Fibroblast of mammary gland (primary cell): Measurements from ENCODE around the gene NRDE2.
"Not testable (repeated sequence)": the region's sequence is repeated elsewhere in the genome, so short reads cannot be mapped to it uniquely, and the experiment has no call there.

Source experiments
- DNase-seq: peaks from one replicate; pipeline ENCODE4 v3.0.0-alpha.2; 2010; ENCODE audit warnings: low read depth
- H3K4me3 ChIP-seq: 2 replicates; pipeline ENCODE4 v1.5.1; 2011; ENCODE audit warnings: low read depth, mild to moderate bottlenecking, low read length, moderate library complexity; ENCODE audit not compliant: control insufficient read depth
- TF ChIP-seq, protein P1 (sequence below): conservative IDR thresholded peaks from 2 replicates; pipeline ENCODE4 v1.5.1; 2011; ENCODE audit warnings: low read depth, low read length, inconsistent platforms; ENCODE audit not compliant: control insufficient read depth, insufficient read depth

The NRDE2 gene

DNA sequence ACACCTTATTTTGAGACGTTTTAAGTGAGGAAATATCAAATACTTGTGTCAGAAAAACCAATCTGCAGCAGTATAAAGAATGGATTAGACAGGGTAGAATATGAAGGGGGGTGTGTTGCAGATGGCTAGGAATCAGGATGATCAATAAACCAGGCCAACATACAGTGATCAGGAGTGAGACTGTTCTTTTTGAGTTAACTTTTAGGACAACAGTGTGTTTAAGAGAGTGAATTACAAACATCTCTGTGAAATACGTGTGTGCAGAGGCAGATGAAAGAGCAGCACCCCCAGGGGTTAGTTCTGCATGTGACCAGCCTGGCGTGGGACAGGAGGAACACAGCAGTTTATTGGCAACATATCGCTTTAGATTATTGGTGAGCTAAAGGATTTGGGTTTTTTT lies 10.6 kb upstream of the NRDE2 start:
- no peak for DNase-seq
- TF ChIP-seq, protein P1, sequence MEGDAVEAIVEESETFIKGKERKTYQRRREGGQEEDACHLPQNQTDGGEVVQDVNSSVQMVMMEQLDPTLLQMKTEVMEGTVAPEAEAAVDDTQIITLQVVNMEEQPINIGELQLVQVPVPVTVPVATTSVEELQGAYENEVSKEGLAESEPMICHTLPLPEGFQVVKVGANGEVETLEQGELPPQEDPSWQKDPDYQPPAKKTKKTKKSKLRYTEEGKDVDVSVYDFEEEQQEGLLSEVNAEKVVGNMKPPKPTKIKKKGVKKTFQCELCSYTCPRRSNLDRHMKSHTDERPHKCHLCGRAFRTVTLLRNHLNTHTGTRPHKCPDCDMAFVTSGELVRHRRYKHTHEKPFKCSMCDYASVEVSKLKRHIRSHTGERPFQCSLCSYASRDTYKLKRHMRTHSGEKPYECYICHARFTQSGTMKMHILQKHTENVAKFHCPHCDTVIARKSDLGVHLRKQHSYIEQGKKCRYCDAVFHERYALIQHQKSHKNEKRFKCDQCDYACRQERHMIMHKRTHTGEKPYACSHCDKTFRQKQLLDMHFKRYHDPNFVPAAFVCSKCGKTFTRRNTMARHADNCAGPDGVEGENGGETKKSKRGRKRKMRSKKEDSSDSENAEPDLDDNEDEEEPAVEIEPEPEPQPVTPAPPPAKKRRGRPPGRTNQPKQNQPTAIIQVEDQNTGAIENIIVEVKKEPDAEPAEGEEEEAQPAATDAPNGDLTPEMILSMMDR: no peak
- no peak overlapping the region for H3K4me3 ChIP-seq

DNA sequence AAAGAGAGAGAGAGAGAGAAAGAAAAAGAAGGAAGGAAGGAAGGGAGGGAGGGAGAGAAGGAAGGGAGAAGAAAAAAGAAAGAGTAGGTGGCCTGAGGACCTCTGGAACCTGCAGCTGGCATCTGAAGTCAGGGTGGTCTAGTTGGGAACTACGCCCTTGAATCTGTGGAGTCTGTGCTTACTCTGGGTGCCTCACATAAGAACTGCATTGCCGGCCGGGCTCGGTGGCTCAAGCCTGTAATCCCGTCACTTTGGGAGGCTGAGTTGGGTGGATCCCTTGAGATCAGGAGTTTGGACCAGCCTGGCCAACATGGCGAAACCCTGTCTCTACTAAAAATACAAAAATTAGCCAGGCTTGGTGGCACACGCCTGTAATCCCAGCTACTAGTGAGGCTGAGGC lies 10.0 kb upstream of the NRDE2 start:
- no peak for DNase-seq
- TF ChIP-seq, protein P1: no peak
- H3K4me3 ChIP-seq: no peak overlapping the region

DNA sequence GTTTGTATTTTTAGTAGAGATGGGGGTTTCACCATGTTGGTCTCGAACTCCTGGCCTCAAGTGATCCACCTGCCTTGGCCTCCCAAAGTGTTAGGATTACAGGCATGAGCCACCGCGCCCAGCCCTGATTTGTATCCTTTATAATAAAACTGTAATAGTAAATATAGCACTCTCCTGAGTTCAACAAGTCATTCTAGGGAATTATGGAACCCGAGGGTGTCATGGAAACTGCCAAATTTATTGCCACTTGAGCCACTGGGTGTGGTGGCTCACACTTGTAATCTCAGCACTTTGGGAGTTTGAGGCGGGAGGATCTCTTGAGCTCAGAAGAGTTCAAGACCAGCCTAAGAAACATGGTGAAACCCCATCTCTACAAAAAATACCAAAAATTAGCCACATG lies 9.5 kb upstream of the NRDE2 start:
- DNase-seq: not testable (repeated sequence)

DNA sequence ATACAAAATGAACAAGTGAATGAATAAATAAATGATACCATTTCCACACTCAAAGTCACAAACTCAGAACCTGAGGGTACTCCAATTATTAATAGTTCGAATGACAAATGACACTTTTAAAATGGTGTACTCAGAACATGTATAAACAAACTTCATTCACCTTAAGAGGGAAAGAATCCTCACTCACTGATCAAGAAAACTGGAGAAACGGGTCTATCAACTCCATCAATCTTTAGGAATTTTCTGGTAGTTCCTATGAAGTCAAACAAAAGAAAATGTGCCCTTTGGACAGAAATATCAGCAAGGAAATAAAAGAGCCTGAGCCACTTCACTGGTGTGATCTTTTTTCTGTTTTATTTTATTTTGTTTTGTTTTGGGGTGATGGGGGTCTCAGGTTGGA lies 5.2 kb upstream of the NRDE2 start:
- TF ChIP-seq, protein P1: no peak
- no peak overlapping the region for H3K4me3 ChIP-seq
- DNase-seq: no peak

More for the DNA sequence above, 9.5 kb upstream of the NRDE2 start:
- not testable (repeated sequence) for H3K4me3 ChIP-seq

DNA sequence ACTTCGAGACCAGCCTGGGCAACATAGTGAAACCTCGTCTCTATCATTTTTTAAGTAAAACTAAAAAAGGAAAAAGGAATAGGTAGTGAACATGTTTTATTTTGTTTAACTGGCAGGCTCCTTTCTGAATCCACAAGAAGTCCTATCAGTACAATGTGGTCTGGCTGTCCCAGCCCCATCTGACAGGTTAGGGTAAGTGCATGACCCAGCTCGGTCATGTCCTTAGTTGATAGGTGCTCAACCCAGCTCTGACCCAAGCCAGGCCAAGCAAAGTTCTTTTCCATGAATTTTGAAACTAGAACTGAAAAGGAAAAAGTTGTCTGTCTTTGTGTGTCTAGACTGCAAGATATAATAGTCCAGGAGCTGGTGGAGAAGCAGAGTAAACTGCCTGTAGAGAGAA lies 4.7 kb upstream of the NRDE2 start:
- H3K4me3 ChIP-seq: no peak overlapping the region
- no peak for DNase-seq
- TF ChIP-seq, protein P1: no peak

GRCh38 chr14:90332271-90332584 lies 487 bp upstream of the NRDE2 start:
- peak overlapping the region; percentile 44 for H3K4me3 ChIP-seq
- DNase-seq: no peak
- TF ChIP-seq, protein P1: no peak

DNA sequence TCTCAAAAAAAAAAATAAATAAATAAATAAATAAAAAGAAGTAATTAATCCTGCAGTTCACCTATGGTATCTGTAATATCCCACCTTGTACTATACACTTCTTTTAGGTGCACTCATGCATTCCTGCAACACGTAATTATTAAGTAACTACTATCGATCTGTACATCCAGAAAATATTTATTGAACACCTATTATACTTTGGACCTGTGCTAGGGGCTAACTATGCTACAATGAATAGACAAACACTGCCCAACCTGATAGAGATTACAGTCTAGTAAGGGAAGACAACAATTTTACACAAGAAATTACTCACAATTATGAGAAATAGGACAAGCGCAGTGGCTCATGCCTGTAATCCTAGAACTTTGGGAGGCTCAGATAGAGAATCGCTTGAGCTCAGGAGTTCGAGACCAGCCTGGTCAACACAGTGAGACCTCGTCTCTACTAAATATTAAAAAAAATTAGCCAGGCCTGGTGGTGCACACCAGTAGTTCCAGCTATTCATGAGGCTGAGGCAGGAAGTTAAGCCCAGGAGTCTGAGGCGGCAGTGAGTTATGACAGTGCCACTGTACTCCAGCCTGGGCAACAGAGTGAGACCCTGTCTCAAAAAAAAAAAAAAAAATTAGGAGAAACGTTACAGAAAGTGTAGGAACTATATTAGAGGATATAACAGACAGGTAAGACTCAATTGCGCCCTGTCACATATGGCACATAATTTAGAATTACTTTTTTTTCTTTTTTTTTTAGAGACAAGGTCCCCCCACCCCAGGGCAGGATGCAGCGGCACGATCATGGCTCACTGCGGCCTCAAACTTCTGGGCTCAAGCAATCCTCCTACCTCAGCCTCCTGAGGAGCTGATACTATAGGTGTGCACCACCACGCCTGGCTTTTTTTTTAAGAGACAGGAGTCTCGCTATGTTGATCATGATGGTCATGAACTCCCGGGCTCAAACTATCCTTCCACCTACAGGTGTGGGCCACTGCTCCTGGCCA lies 1.2 kb downstream of the NRDE2 start:
- peak overlapping the region; percentile 57 for H3K4me3 ChIP-seq
- TF ChIP-seq, protein P1: no peak
- DNase-seq: no peak
